Inflammatory macrophage treated with lipopolysaccharide for 1 hour (primary cell): Measurements from ENCODE around the gene SCD.
"Not testable (repeated sequence)": the region's sequence is repeated elsewhere in the genome, so short reads cannot be mapped to it uniquely, and the experiment has no call there.

Experiments
- DNase-seq, 2 donors: peaks; one replicate each; pipeline ENCODE4 v3.0.0-alpha.2; 2020 to 2022

The SCD gene

DNA sequence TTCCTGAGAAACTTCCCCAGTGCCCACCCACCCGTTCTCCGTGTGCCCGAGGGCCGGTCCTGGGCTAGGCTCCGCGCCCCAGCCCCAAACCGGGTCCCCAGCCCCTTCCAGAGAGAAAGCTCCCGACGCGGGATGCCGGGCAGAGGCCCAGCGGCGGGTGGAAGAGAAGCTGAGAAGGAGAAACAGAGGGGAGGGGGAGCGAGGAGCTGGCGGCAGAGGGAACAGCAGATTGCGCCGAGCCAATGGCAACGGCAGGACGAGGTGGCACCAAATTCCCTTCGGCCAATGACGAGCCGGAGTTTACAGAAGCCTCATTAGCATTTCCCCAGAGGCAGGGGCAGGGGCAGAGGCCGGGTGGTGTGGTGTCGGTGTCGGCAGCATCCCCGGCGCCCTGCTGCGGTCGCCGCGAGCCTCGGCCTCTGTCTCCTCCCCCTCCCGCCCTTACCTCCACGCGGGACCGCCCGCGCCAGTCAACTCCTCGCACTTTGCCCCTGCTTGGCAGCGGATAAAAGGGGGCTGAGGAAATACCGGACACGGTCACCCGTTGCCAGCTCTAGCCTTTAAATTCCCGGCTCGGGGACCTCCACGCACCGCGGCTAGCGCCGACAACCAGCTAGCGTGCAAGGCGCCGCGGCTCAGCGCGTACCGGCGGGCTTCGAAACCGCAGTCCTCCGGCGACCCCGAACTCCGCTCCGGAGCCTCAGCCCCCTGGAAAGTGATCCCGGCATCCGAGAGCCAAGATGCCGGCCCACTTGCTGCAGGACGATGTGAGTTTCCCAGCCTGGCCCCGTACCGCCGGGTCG, at the start of gene SCD:
SCD (plus strand) TSS at position 469 of the 803 bp plus-strand sequence; CDS start at position 741, 272 bp downstream.
- DNase-seq, result peak; percentile 91 to 94

DNA sequence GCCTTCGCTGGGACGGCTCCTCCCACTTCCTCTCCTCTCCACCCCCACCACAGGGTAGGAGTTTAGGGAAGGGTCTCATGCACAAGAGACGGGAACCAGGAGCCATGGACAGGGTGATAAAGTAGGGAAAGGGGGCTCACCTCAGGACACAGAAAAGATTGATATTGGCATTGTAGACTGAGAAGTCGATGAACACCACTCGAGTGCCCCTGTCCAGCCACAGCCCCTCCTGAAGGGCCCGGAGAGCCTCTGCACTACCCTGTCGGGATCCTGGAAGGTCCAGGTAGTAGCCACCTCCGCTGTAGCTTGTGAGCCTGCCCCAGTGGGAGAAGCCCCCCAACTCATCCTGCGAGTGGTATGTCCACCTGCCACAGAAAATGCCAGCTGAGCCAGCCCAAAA, 49.8 kb upstream of the SCD start:
- DNase-seq, result no peak

DNA sequence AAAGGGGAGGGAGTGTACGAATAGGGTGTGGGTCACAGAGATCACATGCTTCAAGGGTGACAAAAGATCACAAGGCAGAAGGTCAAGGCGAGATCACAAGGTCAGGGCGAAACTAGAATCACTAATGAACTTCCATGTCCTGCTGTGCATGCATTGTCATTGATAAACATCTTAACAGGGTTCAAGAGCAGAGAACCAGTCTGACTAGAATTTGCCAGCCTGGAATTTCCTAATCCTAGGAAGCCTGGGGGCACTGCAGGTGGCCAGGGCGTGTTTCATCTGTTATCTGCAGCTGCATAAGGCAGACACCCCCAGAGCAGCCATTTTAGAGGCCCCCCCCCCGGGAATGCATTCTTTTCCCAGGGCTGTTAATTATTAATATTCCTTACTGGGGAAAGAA, 45.9 kb upstream of the SCD start:
- DNase-seq, result not testable (repeated sequence)

DNA sequence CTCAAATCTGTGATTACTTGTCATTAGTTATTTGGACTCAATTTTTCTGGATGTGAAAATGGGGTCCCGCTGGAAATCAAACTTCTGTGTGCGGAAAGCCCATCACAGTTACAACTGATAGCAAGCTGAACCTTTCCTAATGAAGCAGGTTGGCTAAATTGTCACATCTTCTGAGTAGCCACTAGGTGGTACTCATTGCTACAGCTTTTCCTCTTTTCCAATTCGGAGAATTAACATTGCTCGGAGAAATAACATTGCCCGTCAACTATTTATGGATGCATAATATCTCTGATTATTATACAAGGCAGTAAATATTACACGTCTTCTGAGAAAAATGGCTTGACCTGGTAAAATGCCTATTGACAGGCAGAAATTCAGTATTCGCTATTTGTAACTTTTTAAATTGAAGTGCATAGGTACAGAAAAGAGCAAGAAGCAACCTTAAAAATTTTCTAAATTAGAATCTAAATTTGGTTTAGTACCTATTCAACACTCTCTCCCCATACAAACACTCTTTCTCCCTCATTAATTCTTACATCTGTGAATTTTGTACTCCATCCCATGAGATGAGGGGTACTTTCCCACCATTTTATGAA, 43.2 kb upstream of the SCD start:
- DNase-seq, result peak; percentile 35 to 40

DNA sequence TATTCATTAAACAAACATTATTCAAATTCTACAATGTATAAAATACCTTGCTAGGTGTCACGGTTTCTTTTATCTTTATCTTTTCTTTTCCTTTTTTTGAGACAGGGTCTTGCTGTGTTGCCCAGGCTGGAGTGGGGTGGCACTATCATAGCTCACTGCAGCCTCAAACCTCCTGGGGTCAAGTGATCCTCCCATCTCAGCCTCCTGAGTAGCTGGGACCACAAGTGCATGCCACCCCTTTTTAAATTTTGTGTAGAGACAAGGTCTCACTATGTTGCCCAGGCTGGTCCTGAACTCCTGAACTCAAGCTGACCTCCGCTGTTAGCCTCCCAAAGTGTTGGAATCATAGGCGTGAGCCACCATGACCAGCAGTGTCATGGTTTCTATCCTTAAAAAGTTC, 42.6 kb upstream of the SCD start:
- no peak for DNase-seq

DNA sequence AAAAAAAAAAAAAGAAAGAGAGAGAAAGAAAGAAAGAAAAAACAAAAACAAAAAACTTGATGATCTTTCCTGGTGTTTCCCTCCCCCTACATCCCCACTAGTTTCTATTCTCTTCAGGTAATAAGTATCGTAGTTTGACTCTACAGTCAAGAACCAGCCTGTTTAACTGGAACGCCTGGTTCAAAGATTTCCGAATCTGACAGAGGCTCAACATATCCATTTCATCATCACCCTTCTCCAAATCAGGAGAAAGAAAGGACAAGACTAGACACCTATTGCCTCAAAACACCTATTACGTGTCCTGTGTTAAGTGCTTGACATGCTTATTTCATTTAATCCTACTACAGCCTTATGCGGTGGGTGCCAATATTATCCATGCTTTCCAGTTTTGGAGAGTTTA, 40.2 kb upstream of the SCD start:
- DNase-seq, result no peak

DNA sequence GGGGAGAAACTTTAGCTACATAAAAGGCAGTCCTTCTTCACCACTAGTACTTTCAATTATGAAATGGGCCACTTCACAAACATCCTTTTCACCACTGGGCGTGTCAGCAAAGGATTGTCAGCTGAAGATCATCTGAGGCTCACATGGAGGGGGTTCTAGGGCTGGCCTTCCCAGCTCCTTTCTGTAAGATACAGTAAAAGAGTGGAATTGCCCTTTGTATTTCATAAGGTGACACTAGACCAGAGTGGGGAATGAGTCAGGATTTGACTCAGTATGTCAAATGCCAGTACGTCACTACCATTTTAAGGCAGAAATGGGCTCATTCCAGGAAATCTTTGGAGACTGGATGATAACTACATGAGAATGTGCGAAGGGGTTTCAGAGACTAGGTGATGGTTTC, 39.3 kb upstream of the SCD start:
- peak; percentile 42 to 96 for DNase-seq

DNA sequence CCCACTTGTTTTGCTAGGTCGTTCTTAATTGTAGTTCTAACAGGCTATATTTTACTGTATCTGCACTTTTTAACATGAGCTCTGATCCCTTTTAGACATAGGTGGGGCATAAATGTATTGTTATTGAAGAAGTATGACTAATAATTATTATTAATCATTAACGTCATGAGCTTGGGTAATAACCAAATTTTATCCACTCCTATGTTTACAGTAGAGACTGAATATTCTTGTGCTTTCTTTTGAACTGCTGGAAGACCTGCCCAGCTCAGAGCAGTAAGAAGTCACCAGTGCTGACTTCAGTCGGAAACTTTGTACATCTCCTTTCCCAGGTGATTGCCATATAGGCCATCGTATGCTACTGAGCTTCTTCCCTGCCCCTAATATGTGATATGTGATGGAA, 35.7 kb upstream of the SCD start:
- no peak for DNase-seq

DNA sequence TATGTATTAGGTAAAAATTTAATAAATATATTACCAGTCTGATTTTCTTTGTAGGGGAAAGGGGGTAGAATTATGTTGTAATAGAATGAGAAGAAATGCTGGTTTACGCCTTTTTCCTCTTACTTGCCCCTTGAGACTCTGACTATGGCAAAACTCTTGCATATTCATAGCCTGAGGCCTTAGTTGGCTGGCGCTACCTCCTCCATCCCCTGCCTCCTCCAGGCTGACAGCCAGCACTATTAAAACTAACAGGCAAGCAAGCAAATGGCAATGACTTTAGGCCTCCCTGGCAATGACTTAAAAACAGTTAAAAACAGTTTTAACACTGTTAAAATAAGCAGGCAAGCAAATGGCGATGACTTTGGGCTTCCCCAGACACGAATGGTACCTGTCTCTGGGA, 31.4 kb upstream of the SCD start:
- no peak for DNase-seq

DNA sequence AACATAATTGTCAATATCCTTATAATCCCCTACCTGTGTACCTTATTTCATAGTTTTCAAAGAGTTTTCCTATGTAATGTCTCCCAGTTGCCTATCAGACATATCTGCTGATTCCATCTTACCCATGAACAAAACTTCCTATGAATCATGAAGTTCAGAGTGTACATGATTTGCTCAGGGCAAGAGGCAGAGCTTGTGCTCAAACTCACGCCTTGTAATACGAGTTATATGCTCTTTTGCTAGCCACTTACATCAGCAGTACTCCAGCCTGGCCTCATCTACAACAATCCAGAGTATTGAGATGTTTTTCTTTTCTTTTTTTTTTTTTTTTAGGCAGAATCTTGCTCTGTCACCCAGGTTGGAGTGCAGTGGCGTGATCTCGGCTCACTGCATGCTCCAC, 28.8 kb upstream of the SCD start:
- no peak for DNase-seq

DNA sequence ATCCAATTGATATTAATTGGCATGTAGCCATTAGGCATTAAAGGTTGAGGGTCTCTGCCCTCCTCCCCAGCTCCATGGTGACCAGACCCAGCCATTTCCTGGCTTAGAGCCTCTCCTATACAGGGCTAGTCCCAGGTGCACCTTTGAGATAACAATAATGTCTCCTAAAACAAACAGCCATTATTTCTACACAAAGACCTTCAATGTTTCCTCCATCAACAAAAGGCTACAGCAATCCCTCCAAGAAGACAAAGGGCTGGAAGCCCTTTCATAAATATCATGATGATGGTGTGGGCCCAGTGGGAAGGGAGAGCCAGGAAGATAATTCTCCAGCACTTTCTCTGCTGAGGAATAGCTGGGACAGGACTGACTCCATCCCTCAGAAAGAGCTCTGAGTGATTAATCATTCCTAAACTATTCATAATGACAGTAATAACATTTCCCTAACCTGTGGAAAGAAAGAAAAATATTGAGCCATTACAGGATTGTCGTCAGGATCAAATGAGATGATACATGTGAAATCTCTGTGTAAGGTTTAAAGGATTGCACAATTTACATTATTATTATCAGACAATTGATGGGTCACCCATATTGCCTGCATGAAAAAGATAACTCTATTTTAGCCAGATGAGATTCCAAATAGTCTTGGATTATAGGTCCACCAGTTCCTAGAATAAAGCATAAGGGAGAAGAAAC, 27.2 kb upstream of the SCD start:
- DNase-seq, result no peak

DNA sequence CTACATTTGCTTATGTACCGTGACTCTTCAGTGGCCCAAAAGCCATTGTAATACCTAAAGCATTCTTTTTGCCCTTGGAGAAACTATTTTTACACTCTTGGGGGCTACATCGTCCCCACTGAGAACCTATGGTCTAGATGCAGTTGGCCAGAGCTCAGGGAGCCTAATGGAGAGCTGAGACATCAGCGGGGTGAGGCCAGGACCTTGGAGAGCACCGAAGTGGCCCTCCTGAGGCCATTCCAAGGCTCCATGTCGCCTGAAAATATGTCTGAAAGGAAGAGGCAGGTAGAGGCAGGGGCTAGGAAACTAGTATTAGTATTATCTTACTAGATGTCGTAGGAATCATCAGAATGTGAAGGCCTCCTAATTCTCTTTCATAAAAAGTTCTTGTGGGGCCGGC, 21.9 kb upstream of the SCD start:
- DNase-seq, result no peak

DNA sequence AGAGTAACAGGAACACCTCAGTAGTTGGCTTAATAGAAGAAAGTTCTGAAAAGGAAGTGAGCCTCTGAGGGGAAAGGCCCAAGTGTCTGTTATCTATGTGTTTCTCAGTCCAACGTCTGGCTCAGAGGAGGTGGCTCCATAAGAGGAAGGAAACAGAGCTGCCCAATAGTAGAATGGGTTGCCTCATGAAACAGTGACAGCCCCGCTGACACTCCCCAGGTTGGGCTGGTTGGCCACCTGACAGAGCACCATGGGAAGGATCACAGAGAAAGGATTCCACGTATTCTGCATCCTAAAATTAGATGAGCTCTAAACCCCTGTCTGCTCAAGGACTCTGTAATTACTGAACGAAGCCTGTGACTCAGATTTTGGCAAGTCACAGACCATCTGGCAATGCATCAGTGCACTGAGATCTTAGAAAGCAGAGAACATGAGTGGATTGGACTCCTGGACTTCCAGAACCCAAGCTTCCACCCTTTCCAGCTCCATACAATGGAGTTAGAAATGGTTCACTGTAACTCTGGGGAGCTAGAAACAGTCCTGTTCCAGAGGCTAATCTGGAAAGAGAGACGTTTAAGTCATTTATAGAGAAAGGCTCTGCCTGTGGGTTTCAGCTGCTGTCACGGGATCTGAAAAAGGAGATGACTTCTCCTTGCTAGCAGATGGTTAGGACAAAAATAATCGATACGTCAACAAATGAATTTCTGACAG, 19.9 kb upstream of the SCD start:
- peak; percentile 82 to 90 for DNase-seq

DNA sequence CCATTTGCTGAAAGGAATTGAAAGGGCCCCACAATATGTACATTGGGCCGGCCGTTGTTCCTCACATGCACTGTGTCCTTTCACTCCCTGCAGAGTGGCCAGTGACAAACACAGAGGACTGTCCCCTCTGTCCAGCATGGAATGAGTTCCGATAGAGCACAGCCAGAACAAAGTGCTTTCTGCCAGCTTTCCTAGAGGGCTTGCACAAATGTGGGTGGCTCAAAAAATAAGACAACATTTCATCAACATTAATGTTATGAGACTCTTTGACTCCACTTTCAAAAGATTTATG, 19.4 kb upstream of the SCD start:
- no peak for DNase-seq

DNA sequence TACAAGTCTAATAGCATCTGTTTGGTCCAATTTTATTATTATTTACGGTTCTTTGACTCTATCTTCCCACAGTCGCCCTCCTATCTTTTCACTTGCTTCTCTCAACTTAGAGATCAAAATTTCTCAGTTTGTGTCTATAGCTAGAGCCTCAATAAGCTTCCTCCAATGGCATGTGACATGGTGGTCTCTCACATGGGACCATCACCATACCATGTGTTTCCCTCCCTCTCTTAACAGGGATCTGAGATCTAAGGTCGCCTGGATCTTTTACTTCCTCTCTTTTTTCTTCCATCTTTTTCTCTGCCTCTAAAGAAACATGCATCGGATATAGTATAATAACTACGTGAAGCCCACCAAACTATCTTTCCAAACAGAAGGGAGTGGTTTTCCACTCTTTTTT, 18.8 kb upstream of the SCD start:
- no peak for DNase-seq

DNA sequence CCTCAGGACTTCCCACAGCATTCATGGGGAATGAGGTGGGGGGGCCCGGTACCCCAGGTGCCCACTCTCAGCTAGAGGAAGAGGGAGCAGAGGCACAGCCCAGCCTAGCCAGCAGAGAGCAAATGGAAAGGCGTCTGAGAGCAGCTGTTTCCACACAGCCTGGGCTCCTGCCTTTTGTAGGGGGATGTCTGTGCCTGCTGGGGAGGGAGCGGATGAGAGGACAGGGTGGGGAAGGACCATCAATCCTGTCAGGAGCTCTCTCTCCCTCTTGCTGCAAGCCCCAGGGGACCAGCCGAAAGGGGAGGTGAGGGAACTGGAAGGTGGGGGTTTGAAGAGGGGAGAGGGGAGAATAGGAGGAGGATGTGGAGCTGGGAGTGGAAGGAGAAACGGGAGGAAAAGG, 17.0 kb upstream of the SCD start, which contains the start of gene PKD2L1:
PKD2L1 (minus strand) TSS at position 150 of the 400 bp plus-strand sequence; CDS start at position 25, 125 bp downstream.
- no peak for DNase-seq

DNA sequence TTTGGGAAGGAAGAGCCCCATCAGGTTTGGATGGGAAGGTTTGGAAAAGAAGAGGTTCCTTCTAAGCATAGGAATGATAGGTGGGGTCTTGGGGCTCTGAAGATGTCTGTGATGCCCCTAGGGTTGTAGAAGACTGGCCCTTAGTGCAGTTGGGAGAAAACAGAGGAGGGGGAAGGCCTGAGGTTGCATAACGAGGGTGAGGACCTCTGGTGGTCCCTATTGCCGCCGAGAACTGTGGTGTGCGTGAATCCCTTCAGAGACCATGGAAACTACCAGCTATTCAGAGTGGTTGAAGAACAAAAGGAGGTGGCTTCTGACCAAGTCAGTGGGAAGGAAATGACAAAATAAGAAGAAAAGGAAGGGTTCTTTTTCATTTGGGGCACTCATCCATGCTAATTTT, 13.9 kb upstream of the SCD start:
- DNase-seq, result no peak

DNA sequence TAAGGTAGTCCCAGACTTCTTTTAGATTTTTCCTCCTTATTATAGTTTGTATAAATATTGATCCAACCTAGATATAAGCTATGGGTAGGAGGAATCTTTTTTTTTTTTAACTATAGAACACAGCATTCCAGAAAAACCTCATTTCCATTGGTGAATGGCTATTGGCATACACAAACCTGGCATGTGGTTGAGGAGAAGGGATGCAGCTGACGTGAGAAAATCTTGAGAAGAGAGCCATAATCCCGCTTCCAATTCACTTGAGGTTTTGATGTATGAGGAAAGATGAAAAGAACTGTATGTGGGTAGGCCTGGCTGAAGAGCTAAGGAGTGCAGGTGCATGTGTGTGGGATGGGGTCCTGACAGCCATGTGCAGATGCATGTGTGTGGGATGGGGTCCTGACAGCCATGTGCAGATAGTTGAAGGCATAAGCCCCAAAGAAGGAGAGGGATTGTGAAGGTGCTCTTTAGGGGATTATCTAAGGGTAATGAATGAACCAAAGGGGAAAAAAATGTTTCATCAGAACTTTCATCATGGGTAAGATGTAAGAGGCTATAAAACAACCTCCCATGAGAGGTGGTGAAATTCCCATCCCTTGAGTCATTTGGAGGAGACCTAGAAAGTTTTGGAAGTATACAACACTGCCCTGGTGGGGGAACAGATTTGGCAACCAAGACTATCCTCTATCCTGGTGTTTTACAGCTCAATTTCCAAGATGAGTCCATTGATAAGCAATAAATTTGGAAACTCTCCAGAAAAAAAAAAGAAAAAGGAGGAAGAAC, 13.2 kb upstream of the SCD start:
- DNase-seq, result peak; percentile 12 to 71

DNA sequence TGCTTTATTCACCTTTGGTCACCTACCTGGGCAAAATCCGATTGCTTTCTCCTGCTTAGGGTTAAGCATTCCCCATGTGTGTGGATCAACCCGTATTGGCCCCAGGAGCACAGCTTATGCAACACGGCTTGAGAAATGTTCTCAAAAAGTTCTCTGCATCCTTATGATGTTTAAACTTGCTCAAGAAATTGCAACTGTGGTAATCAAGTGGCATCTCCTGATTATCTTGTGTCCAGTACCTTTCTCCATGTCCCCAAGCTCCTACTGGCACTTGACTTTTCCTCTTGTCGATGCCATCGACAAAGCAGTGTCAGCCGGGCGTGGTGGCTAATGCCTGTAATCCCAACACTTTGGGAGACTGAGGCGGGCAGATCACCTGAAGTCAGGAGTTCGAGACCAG, 12.3 kb upstream of the SCD start:
- DNase-seq, result peak in 1 of 2 donors; percentile 32

DNA sequence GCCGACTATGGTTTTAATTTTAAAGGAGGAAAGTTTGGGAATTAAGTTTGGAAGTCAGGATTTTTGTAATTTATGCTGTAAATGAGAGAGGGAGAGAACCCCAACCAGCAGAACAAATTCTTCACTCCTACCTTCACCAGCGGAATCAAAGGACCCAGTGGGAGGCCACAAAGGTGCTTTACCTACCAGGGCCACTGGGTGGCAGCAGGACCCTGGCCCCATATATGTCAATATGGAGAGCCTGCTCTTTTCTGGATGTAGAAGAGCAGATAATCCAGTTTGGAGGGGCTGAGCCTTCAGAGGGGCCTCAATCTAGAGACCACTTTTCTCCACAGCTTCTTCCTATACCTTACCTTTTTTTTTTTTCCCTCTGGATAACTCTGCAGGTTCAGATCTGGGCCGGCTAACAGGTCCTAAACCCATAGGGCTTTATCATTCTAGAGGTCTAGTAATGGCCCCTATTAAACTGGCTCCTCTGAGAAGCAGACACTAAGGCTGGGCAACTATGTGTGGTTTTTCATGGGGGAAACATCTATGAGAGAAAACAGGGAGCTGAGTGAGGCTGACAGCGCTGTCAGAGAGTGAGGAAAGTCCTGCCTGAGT, 8.5 kb upstream of the SCD start:
- DNase-seq, result peak; percentile 36 to 87

DNA sequence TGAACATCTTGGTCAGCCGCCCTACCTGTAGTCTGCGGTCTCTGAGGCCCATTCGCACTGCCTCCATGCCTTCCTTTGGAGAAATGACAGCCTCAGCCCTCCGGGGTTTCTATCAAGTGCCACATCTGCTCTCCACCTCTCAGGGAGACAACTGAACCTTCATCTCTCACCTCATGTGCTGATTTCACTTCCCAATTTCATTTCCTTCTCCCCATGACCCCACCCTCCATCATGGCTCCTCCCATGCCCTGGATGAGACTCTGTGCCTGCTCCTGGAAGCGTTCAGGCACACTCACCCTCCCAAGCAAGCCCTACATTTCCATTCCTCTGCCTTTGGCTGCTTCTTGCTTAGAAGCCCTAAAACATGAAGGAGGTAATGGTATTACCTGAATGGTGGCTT, 7.8 kb upstream of the SCD start:
- DNase-seq, result peak; percentile 28 to 47
